GM18861 (cell line): ENCODE results near the gene DRGX.

Source experiments
- ATAC-seq: cut with Tn5 transposase; IDR thresholded peaks from one replicate; pipeline ENCODE4 v1.9.1; 2021; ENCODE audit not compliant: unreplicated experiment

DRGX gene

GRCh38 chr10:49364051-49364450 is 31.8 kb downstream of the DRGX start:
- no peak for ATAC-seq

GRCh38 chr10:49363309-49364031 is 32.4 kb downstream of the DRGX start:
- no peak for ATAC-seq

GRCh38 chr10:49362596-49363260 is 33.2 kb downstream of the DRGX start:
- peak; percentile 85 for ATAC-seq

GRCh38 chr10:49361735-49362568 is 33.9 kb downstream of the DRGX start:
- no peak for ATAC-seq

GRCh38 chr10:49361178-49361554 is 34.7 kb downstream of the DRGX start:
- no peak for ATAC-seq

GRCh38 chr10:49360271-49361177 is 35.4 kb downstream of the DRGX start:
- no peak for ATAC-seq

- no peak for ATAC-seq
Observed at GRCh38 chr10:49359349-49360270, 36.3 kb downstream of the DRGX start.

GRCh38 chr10:49357910-49358309 is 38.0 kb downstream of the DRGX start:
- ATAC-seq, result no peak

- ATAC-seq, result no peak
Observed at GRCh38 chr10:49356944-49357343, 38.9 kb downstream of the DRGX start.

- ATAC-seq, result no peak
Observed at GRCh38 chr10:49356181-49356580, 39.7 kb downstream of the DRGX start.

GRCh38 chr10:49355221-49355620 is 40.7 kb downstream of the DRGX start:
- no peak for ATAC-seq

GRCh38 chr10:49354593-49354992 is 41.3 kb downstream of the DRGX start:
- ATAC-seq, result no peak

GRCh38 chr10:49353895-49354566 is 41.9 kb downstream of the DRGX start:
- ATAC-seq, result no peak

GRCh38 chr10:49353026-49353894 is 42.6 kb downstream of the DRGX start:
- no peak for ATAC-seq

GRCh38 chr10:49352323-49352722 is 43.6 kb downstream of the DRGX start:
- no peak for ATAC-seq

- no peak for ATAC-seq
Observed at GRCh38 chr10:49351669-49352068, 44.2 kb downstream of the DRGX start.

- ATAC-seq, result no peak
Observed at GRCh38 chr10:49350846-49351532, 44.9 kb downstream of the DRGX start.

GRCh38 chr10:49350138-49350537 is 45.8 kb downstream of the DRGX start:
- ATAC-seq, result no peak
